GM19328 (cell line): Measurements from ENCODE around the gene HNRNPA1.
A peak's percentile ranks its signal among the peaks of the same experiment; 100 is the strongest.
"Not testable (repeated sequence)": the region's sequence is repeated elsewhere in the genome, so short reads cannot be mapped to it uniquely, and the experiment has no call there.

Experiments used
- ATAC-seq: cut with Tn5 transposase; IDR thresholded peaks from one replicate; pipeline ENCODE4 v1.9.1; 2021; ENCODE audit warnings: mild to moderate bottlenecking, moderate library complexity; ENCODE audit not compliant: unreplicated experiment

Gene HNRNPA1

DNA sequence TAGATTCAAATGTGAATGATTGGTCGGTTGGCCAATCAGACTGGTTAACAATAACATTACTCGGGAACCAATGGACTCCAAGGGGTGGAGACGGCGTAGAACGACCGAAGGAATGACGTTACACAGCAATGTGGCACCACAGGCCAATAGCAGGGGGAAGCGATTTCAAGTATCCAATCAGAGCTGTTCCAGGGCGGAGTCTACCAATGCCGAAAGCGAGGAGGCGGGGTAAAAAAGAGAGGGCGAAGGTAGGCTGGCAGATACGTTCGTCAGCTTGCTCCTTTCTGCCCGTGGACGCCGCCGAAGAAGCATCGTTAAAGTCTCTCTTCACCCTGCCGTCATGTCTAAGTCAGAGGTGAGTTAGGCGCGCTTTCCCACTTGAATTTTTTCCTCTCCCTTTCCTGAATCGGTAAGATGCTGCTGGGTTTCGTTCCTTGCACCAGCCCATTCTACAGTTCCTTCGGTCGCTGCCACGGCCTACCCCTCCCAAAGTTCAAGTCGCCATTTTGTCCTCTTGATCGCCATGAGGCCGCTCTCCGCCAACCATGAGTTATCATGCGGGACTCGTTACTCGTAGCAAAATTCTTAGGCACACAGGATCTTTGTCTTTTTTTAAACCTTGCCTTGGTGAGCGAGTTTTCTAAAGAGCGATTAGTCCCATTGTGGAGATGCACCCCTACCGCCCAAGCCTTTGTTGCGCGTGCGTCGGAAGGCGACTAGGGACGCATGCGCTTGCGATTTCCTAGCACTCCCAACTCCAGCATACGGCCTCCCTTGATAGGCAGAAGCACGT is at the start of gene HNRNPA1:
Gene HNRNPA1 (plus strand): TSS at position 259 of the 793 bp plus-strand sequence. CDS start 82 bp downstream, at position 341.
- ATAC-seq, result peak; percentile 84

DNA sequence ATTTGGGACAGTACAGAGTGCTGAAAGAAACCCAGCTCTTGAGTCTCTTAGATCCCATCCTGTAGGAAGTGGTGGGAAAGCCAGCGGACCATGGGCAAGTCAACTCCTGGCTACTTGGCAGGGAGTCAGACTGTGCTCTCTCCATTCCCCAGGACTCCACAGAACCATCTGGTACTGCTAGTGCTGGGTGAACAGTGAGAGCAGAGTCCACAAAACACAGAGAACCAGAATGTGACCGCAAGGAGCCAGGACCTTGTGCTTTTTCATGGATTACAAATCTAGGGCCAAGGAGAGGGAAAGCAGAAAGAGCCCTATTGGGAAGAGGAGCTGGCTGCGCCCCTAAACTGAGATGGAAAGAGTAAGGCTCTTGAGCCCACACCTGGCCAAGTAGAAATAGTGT is 49.3 kb upstream of the HNRNPA1 start:
- not testable (repeated sequence) for ATAC-seq

DNA sequence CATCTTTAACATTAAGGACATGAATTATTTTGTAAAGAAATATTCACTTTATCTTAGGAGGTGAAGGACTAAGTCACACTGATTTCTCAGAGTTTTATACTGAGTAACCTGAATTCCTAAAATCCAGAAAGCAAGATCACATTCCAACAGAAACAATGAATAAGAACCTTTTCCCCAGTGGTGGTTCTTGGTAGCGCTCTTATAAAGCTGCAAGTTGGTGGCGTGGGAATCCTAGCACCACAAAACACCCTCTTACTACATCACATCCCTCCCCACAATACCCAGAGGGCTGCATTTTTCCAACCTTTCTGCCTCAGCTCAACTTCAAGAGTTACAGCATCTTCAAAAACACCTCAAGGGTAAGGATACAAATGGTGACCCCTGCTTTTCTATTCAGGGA is 47.7 kb upstream of the HNRNPA1 start:
- no peak for ATAC-seq

DNA sequence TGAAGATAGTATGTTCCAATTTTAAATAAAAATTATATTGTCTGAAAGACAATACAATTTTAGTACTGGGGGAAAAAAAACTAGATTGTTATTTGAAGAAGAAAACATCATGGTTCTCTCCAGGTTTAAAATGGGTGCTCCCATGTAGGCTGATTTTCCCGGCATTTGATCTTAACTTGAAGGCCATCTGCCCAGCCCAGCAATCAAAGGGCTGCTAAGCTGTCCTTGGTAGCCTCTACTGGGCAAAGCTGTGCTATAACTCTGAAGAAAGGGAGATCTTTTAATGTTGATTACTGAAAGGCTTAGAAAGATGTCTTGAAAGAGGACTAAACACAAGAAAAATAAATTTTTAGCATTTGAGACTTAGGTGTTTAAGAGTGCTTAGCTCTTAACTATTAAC is 42.0 kb upstream of the HNRNPA1 start:
- no peak for ATAC-seq

DNA sequence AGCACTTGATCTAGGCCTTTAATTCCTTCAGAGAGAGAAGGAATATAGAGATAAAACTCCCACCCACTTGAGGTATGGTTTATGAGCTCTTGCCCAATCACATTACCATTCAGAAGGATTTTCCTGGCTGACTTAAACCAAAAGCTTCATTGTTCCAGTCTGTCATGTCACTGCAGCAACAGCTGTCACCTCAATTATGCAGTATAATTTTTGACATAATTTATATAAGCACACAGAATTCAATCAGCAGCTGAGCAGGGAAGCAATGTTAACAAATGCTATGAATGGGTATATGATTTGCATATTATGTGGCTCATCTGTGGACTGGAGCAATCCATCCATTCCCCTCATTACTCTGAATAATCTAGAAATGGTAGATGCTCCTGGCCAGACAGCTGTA is 40.9 kb upstream of the HNRNPA1 start:
- no peak for ATAC-seq

DNA sequence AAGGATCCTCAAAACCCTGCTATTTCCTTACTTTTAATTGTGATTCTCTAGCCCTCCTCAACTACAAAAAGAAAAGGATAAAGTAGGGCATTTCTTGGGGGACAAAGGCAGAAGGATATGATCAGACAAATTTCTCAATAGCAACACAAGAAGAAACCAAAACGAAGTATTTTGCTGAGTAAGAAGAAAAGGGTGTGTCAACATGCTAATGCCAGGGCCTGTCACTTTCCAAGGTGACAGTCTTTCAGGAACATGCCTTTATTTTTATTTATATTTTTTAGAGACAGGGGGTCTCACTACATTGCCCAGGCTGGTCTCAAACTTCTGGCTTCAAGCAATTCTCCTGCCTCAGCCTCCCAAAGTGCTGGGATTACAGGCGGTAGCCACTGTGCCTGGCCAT is 40.4 kb upstream of the HNRNPA1 start:
- no peak for ATAC-seq

DNA sequence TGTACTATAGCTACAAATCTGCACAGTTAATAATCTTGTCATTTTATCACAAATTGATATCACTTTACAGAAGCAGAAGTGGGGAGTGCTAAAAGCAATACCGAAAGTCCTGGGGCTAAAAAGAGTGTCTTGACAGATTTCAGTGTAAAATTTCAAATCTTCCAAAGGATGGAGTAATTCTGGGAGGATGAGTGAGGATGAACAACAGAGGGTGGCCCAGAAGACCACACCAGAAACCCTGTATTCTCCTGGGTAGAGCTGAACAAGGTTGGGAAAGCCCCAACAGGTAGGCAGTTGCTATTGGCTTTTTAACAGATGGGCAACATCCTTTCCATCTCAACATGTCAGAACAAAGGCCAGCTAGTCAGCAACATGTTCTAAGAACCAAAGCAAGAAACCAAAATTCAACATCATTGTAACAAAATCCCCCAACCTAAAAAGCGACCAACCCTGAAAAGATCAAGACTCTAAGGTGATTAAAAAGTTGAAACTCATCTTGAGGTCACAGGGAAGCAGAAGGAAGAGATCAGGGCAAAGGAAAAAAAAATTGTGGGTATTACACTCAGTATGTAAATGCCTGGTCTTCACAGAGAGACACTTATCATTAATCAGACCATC is 39.4 kb upstream of the HNRNPA1 start:
- ATAC-seq, result no peak

DNA sequence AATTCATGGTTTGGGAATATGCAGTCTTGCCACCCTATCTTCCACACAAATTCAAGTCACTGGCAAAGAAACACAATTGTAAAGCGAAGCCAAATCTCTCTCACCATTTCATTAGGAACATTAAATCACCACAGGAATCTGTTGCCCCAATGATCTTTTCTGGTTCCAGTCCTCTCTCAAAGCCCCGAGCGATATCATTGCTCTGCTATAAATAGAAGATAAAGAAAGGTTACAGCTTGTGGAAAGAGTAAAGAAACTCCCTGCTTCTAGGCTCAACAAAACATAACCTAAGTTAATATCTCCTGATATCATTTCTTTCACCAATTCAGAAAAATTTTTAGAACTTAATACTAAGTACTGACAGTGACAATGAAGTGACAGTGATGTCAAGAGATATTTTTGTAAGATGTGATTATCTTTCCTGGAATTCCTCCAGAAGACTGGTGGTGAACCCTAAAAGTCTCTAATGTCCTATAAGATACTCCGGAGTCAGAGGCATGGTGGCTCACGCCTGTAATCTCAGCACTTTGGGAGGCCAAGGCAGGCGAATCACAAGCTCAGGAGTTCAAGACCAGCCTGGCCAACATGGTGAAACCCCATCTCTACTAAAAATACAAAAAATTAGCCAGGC is 34.4 kb upstream of the HNRNPA1 start:
- ATAC-seq, result no peak

- no peak for ATAC-seq
These were observed 31.0 kb upstream of the HNRNPA1 start for GRCh38 chr12:54249489-54249888.

- no peak for ATAC-seq
These were observed 28.8 kb upstream of the HNRNPA1 start for GRCh38 chr12:54251667-54252284.

GRCh38 chr12:54253240-54253639 is 27.3 kb upstream of the HNRNPA1 start:
- no peak for ATAC-seq

DNA sequence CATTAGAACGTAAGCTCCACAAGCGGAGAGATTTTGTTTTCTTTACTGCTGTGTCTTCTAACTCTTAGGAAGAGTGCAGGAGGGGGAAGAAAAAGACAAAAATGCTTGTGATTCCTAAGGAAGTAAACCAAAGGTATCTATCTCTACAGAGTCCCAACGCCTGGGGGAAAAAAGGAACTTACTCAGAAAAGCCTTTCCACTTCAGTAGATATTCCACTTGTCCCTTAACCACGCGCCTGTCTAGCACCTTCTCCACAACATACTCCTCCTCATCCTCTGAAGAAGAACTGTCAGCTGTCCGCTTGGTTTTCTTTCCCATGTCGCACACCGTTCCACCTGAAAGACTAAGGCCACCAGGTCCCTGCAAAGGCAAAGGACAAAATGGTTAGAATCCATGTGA is 23.2 kb upstream of the HNRNPA1 start:
- ATAC-seq, result no peak

- ATAC-seq, result no peak
These were observed 22.3 kb upstream of the HNRNPA1 start for GRCh38 chr12:54258201-54258681.

DNA sequence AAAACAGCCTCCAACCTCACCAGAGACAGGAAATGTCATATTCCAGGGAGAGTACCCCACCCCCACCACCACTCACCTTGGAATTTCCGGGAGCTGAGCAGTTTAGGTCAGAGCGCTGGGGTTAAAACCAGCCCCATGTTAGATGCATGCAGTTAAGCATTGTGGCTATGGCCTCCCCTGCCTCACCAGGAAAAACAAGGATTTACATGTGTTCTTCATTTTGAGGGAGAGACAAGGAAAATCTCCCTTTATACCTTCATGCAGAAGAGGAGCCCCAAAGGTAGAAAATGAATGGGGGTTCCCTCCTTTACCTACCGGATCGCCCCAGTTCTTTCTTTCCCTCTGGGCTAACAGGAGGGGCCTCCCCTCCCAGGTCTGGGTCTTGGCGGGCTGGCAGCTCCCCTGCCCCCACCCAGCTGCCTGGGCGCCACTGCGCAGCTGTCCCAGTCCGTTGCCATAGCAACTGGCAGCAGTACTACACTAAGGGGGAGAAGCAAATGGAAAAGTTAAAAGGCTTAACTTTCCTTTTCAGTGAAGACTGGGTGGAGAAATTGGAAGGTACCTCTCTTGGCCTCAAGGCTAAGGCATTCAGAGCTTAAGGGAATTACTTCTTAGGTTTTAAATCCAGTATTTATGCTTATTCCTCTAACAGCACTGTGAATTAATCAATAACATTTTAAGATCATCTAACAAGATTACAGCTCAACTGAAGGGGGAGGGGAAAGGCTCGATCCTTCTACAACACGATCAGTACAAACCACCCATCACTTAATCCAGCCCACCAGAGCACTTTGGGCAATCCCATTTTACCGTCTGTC is 21.1 kb upstream of the HNRNPA1 start:
- no peak for ATAC-seq

DNA sequence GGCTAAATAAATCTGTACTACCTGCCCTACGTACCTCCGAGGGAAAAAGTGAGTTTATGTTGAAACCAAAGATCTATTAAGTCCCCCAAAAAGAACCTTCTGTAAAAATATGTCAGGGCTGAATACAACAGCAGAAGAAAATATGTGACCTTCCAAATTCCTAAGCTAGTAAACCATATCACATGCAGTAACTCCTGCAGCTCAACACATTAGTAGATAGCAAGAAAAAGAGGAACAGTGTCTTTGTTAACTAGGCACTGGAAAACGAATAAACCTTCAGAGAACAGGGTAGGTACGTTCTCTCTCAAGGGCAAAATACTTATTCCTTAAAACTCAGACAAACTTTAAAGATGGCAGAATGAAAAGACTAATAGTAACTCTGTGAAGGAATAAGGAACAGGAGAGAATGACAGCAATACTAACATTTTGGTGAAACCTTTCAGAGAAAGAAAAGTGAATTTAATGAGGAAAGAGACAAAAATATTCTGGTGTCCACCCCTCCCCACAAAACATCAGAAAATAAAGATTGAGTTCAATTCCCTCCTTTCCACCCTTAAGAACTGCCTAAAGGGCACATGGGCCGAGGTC is 18.6 kb upstream of the HNRNPA1 start:
- ATAC-seq, result no peak

DNA sequence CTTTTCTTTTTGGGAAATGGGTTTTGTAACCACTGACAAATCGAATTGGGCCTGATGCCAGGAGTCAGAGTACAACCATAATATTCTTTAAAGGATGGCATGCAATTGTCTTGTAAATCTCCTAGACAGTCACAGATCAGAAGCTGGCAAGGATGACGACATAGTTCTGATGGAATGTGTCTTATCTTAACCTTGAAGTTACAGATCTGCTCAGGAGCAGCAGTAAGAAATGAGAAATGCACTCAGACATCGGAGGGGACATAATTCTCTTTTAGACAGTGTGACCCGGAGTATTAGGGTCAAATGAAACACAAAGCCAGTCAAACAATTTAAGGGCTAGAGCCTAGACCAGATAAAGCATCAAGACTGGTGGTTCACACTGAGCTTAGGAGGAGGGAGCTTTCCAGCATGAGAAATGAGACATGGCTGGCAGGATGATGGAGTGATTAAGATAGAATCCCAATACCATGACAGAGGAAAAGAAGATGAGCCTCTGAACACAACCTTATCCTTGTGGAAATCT is 18.1 kb upstream of the HNRNPA1 start:
- no peak for ATAC-seq

GRCh38 chr12:54265364-54265812 is 15.1 kb upstream of the HNRNPA1 start:
- no peak for ATAC-seq

DNA sequence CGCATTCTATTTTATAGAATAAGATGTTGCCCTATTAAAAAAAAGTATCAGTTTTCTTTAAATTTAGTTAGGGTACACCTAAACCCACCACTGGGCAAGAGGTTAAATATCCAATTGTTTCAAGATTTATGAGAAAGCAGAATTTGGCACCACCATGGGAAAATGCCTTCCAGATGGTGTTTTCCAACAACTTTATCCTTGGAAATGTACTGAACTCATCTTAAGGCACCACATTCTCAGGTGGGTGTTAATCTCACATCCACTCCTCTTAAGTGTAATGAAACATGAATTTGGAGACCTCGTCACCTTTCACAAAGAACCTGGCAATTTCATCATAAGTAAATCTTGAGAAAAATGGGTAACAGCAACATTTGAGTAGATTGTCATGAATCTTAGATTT is 13.7 kb upstream of the HNRNPA1 start:
- ATAC-seq, result no peak

DNA sequence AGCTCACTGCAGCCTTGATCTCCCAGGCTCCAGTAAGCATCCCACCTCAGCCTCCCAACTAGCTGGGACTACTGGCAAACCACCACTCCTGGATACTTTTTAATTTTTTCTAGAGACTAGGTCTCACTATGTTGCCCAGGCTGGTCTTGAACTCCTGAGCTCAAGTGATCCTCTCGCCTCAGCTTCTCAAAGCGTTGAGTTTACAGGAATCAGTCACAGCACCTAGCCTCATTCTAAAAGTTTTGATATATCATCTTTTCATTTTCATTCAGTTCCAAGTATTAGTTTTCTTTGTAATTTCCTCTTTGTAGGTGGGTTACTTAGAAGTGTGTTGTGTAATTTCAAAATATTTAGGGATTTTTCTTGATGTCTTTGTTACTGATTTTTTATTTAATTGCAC is 10.2 kb upstream of the HNRNPA1 start:
- ATAC-seq, result no peak

- ATAC-seq, result no peak
These were observed 8.3 kb upstream of the HNRNPA1 start for GRCh38 chr12:54272214-54272613.
